Glutamatergic neuron (in vitro differentiated cells): ENCODE data around the gene UBE2D1. TPM values are rescaled to one million over a fixed set of nuclear protein-coding genes. Genes with fewer than 3 reads are reported as not detected.

ENCODE experiments used
- DNase-seq: peaks from one replicate; pipeline ENCODE4 v3.0.0; 2022
- H3K27ac Mint-ChIP-seq: one replicate; pipeline ENCODE4 v1.8.0; 2020; ENCODE audit warnings: mild to moderate bottlenecking, mixed read lengths, inconsistent platforms; ENCODE audit not compliant: unreplicated experiment
- H3K27me3 Mint-ChIP-seq: one replicate; pipeline ENCODE4 v1.8.0; 2020; ENCODE audit warnings: mild to moderate bottlenecking, moderate library complexity, mixed read lengths, inconsistent platforms; ENCODE audit not compliant: unreplicated experiment
- H3K36me3 Mint-ChIP-seq: one replicate; pipeline ENCODE4 v1.8.0; 2020; ENCODE audit warnings: mild to moderate bottlenecking, mixed read lengths, inconsistent platforms; ENCODE audit not compliant: unreplicated experiment
- H3K4me1 Mint-ChIP-seq: one replicate; pipeline ENCODE4 v1.8.0; 2020; ENCODE audit warnings: mild to moderate bottlenecking, low read depth, mixed read lengths, inconsistent platforms; ENCODE audit not compliant: unreplicated experiment
- H3K4me3 Mint-ChIP-seq: one replicate; pipeline ENCODE4 v1.8.0; 2020; ENCODE audit warnings: mild to moderate bottlenecking, mixed read lengths, inconsistent platforms; ENCODE audit not compliant: unreplicated experiment
- H3K9me3 Mint-ChIP-seq: one replicate; pipeline ENCODE4 v1.8.0; 2020; ENCODE audit warnings: mild to moderate bottlenecking, moderate library complexity, mixed read lengths, inconsistent platforms; ENCODE audit not compliant: unreplicated experiment
- CTCF ChIP-seq: fragments of 200-600 bp; sonication (generic); IDR thresholded peaks from one replicate; pipeline ENCODE4 v1.5.0; 2021; ENCODE audit not compliant: partially characterized antibody, unreplicated experiment
- total RNA-seq: library from RNA; stranded (reverse); fragmentation: NEBNext Ultra II Directional; extraction: Animal tissue kit (Norgen Biotek cat#: 25700); gene quantifications from one replicate; pipeline ENCODE4 v1.2.1, GENCODE V29; 2021; ENCODE audit not compliant: unreplicated experiment

UBE2D1 gene
- total RNA-seq, 1 donor from 2014 or later: 48.1 TPM

DNA sequence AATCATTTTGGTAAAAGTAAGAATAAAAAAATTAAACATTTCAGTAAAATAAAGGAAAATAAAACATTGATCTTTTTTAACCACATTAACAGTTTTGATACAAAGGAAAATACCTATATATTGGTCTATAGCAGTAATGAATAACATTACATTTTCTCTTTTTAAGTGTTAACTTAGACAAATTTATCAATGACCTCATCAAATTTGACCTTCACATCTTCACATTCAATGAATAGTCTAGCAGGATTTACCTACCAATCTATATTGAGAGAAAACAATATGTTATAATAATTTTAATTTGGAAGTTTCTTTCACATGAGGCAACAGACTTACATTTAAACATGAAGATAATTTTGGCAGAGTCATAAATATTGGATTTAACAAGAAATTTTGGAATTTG lies 17.9 kb upstream of the UBE2D1 start:
- H3K4me1 Mint-ChIP-seq: no peaks in the 10 kb centered on the region
- H3K36me3 Mint-ChIP-seq: no peaks in the 10 kb centered on the region
- no peaks in the 10 kb centered on the region for H3K27me3 Mint-ChIP-seq
- H3K27ac Mint-ChIP-seq: no peak overlapping the region
- H3K9me3 Mint-ChIP-seq: no peaks in the 10 kb centered on the region
- no peak for TF ChIP-seq CTCF
- DNase-seq: no peak
- H3K4me3 Mint-ChIP-seq: no peak overlapping the region

DNA sequence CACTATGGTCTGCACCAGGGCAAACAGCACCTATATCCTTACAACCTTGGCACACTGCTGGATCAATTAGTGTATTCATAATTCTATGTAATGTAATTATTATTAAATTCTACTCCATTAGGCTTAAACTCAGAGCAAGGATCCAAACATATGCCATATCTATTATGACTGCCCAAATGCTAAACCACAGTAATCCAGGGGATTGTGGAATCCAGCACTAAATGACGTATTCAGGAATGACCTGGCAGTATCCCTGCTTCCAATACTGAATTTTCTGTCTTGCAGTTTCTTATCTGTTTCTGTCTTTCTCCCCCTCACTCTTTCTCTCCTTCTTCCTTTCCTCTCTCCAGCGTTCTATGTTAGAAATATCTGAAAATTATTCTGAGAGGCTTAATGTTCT lies 16.5 kb upstream of the UBE2D1 start:
- DNase-seq: no peak
- Mint-ChIP-seq H3K27ac (no peak overlapping the region), H3K4me1 (no peaks in the 10 kb centered on the region), H3K4me3 (no peak overlapping the region), H3K36me3 (no peaks in the 10 kb centered on the region), H3K9me3 (no peaks in the 10 kb centered on the region), H3K27me3 (no peaks in the 10 kb centered on the region)
- no peak for TF ChIP-seq CTCF

- Mint-ChIP-seq H3K4me3 (no peak overlapping the region), H3K27ac (no peak overlapping the region), H3K36me3 (no peaks in the 10 kb centered on the region), H3K4me1 (no peaks in the 10 kb centered on the region), H3K27me3 (no peaks in the 10 kb centered on the region), H3K9me3 (no peaks in the 10 kb centered on the region)
- no peak for TF ChIP-seq CTCF
- no peak for DNase-seq
These were observed 15.2 kb upstream of the UBE2D1 start for GRCh38 chr10:58319599-58319998.

DNA sequence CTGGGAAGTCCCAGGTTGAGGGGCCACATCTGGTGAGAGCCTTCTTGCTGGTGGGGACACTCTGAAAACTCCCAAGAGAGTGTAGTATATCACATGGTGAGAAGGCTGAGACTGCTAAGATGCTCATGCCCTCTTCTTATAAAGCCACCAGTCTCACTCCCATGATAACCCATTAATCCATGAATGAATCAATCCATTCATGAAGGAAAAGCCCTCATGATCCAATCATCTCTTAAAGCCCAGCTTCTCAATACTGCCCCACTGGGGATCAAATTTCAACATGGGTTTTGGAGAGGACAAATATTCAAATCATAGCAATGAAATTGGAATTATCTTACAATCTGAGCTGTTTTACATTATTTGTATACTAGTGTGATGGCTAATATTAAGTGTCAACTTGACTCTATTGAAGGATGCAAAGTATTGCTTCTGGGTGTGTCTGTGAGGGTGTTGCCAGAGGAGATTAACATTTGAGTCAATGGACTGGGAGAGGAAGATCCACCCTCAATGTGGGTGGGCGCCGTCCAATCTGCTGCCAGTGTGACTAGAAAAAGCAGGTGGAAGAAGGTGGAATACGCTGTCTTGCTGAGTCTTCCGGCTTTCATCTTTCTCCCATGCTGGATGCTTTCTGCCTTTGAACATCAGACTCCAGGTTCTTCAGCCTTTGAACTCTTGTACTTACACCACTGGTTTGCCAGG lies 14.3 kb upstream of the UBE2D1 start:
- no peak for DNase-seq
- no peak for TF ChIP-seq CTCF
- H3K9me3 Mint-ChIP-seq: no peaks in the 10 kb centered on the region
- H3K36me3 Mint-ChIP-seq: no peaks in the 10 kb centered on the region
- no peaks in the 10 kb centered on the region for H3K27me3 Mint-ChIP-seq
- no peak overlapping the region for H3K27ac Mint-ChIP-seq
- no peaks in the 10 kb centered on the region for H3K4me1 Mint-ChIP-seq
- no peak overlapping the region for H3K4me3 Mint-ChIP-seq

- no peak for TF ChIP-seq CTCF
- no peak for DNase-seq
- no peak overlapping the region for H3K27ac Mint-ChIP-seq
- no peaks in the 10 kb centered on the region for H3K27me3 Mint-ChIP-seq
- no peaks in the 10 kb centered on the region for H3K4me1 Mint-ChIP-seq
- no peaks in the 10 kb centered on the region for H3K36me3 Mint-ChIP-seq
- no peak overlapping the region for H3K4me3 Mint-ChIP-seq
- H3K9me3 Mint-ChIP-seq: peaks cover 3% of the 10 kb centered on the region
These were observed 12.6 kb upstream of the UBE2D1 start for GRCh38 chr10:58322072-58322834.
